Astrocyte (in vitro differentiated cells and primary cell): ENCODE results near the gene ACTN4. TPM values are rescaled to one million over a fixed set of nuclear protein-coding genes. Genes with fewer than 3 reads are reported as not detected.

Experiments
- DNase-seq: peaks from one replicate; pipeline ENCODE4 v3.0.0-alpha.2; 2010; ENCODE audit warnings: low read depth
- FAIRE-seq: peaks from 2 replicates; lab custom pipeline; 2011; peaks lifted over from hg19 to GRCh38; lab: Jason Lieb, UNC
- H2AFZ ChIP-seq: 2 replicates; pipeline ENCODE4 v1.6.0; 2012; ENCODE audit warnings: low read depth, low read length, inconsistent platforms
- H3K27ac ChIP-seq: 2 replicates; pipeline ENCODE4 v1.5.1; 2011; ENCODE audit warnings: low read depth, low read length, inconsistent platforms
- H3K27me3 ChIP-seq: 2 replicates; pipeline ENCODE4 v1.6.0; 2011; ENCODE audit warnings: low read length, inconsistent platforms; ENCODE audit not compliant: insufficient read depth
- H3K36me3 ChIP-seq: 2 replicates; pipeline ENCODE4 v1.5.1; 2011; ENCODE audit warnings: low read length, inconsistent platforms; ENCODE audit not compliant: insufficient read depth
- H3K4me1 ChIP-seq: 2 replicates; pipeline ENCODE4 v1.5.1; 2011; ENCODE audit warnings: low read length, inconsistent platforms; ENCODE audit not compliant: insufficient read depth
- H3K4me2 ChIP-seq: 2 replicates; pipeline ENCODE4 v1.6.0; 2012; ENCODE audit warnings: low read length, inconsistent platforms
- H3K4me3 ChIP-seq: 2 replicates; pipeline ENCODE4 v1.5.1; 2011; ENCODE audit warnings: low read depth, mild to moderate bottlenecking, low read length, inconsistent platforms; ENCODE audit not compliant: insufficient read depth
- H3K79me2 ChIP-seq: 2 replicates; pipeline ENCODE4 v1.6.0; 2012; ENCODE audit warnings: mild to moderate bottlenecking, low read length, inconsistent platforms; ENCODE audit not compliant: insufficient read depth
- H3K9ac ChIP-seq: 2 replicates; pipeline ENCODE4 v1.6.0; 2012; ENCODE audit warnings: mild to moderate bottlenecking, low read length, inconsistent platforms
- H3K9me3 ChIP-seq: 2 replicates; pipeline ENCODE4 v1.5.1; 2012; ENCODE audit warnings: low read depth, mild to moderate bottlenecking, low read length, inconsistent platforms; ENCODE audit not compliant: insufficient read depth
- H4K20me1 ChIP-seq: 2 replicates; pipeline ENCODE4 v1.6.0; 2012; ENCODE audit warnings: low read length, inconsistent platforms; ENCODE audit not compliant: insufficient read depth
- H3K27ac Mint-ChIP-seq: one replicate; pipeline ENCODE4 v1.8.0; 2021; ENCODE audit warnings: mild to moderate bottlenecking, mixed read lengths; ENCODE audit not compliant: unreplicated experiment
- H3K27me3 Mint-ChIP-seq: one replicate; pipeline ENCODE4 v1.8.0; 2021; ENCODE audit warnings: low read depth, mixed read lengths; ENCODE audit not compliant: unreplicated experiment
- H3K36me3 Mint-ChIP-seq: one replicate; pipeline ENCODE4 v1.8.0; 2021; ENCODE audit warnings: low read depth, mixed read lengths; ENCODE audit not compliant: unreplicated experiment
- H3K4me1 Mint-ChIP-seq: one replicate; pipeline ENCODE4 v1.8.0; 2021; ENCODE audit warnings: low read depth, mixed read lengths; ENCODE audit not compliant: unreplicated experiment
- H3K4me3 Mint-ChIP-seq: one replicate; pipeline ENCODE4 v1.8.0; 2021; ENCODE audit warnings: mild to moderate bottlenecking, moderate library complexity, mixed read lengths; ENCODE audit not compliant: unreplicated experiment
- H3K9me3 Mint-ChIP-seq: one replicate; pipeline ENCODE4 v1.8.0; 2021; ENCODE audit warnings: mild to moderate bottlenecking, mixed read lengths; ENCODE audit not compliant: unreplicated experiment
- CTCF ChIP-seq: IDR thresholded peaks from 2 replicates; pipeline ENCODE4 v1.5.1; 2011; ENCODE audit warnings: low read depth, mild to moderate bottlenecking, inconsistent platforms, low read length, moderate library complexity; ENCODE audit not compliant: insufficient read depth
- EZH2 ChIP-seq: IDR thresholded peaks from 2 replicates; pipeline ENCODE4 v1.6.1; 2012; ENCODE audit warnings: mild to moderate bottlenecking, low read length, inconsistent platforms; ENCODE audit not compliant: insufficient read depth
- total RNA-seq: library from RNA; stranded (reverse); gene quantifications from 2 replicates; pipeline ENCODE4 v1.2.1, GENCODE V29; 2021

The ACTN4 gene
- total RNA-seq, 1 donor from 2014 or later, result 879 TPM

- H3K27me3 ChIP-seq, result no peaks in the 10 kb centered on the region
- TF ChIP-seq EZH2, result no peak
- no peak for TF ChIP-seq CTCF
- Mint-ChIP-seq H3K4me3 (no peak overlapping the region), H3K36me3 (peaks cover 6% of the 10 kb centered on the region), H3K27me3 (no peaks in the 10 kb centered on the region), H3K27ac (peak overlapping the region; percentile 95), H3K9me3 (no peaks in the 10 kb centered on the region), H3K4me1 (peaks cover 59% of the 10 kb centered on the region)
- peaks cover 47% of the 10 kb centered on the region for H3K4me1 ChIP-seq
- peak overlapping the region; percentile 53 for H3K27ac ChIP-seq
- no peak overlapping the region for H3K4me3 ChIP-seq
- FAIRE-seq, result no peak
- H3K36me3 ChIP-seq, result peaks cover 12% of the 10 kb centered on the region
- H2AFZ ChIP-seq, result no peak overlapping the region
- H3K79me2 ChIP-seq, result peaks cover 92% of the 10 kb centered on the region
- peaks cover 42% of the 10 kb centered on the region for H4K20me1 ChIP-seq
- H3K4me2 ChIP-seq, result no peak overlapping the region
- H3K9ac ChIP-seq, result peak overlapping the region; percentile 21
- H3K9me3 ChIP-seq, result no peaks in the 10 kb centered on the region
- no peak for DNase-seq
These were observed 47.9 kb downstream of the ACTN4 start for GRCh38 chr19:38695317-38695683.

- Histone ChIP-seq H3K36me3 (peaks cover 19% of the 10 kb centered on the region), H3K9me3 (no peaks in the 10 kb centered on the region), H3K79me2 (peaks cover 93% of the 10 kb centered on the region), H3K4me1 (peaks cover 46% of the 10 kb centered on the region), H4K20me1 (peaks cover 50% of the 10 kb centered on the region), H3K27me3 (no peaks in the 10 kb centered on the region), H2AFZ (no peak overlapping the region), H3K27ac (peak overlapping the region; percentile 1), H3K4me2 (no peak overlapping the region), H3K9ac (no peak overlapping the region), H3K4me3 (no peak overlapping the region)
- peak overlapping the region; percentile 72 for H3K27ac Mint-ChIP-seq
- H3K4me1 Mint-ChIP-seq, result peaks cover 56% of the 10 kb centered on the region
- H3K9me3 Mint-ChIP-seq, result no peaks in the 10 kb centered on the region
- H3K27me3 Mint-ChIP-seq, result no peaks in the 10 kb centered on the region
- no peak for TF ChIP-seq CTCF
- no peak for TF ChIP-seq EZH2
- H3K4me3 Mint-ChIP-seq, result no peak overlapping the region
- H3K36me3 Mint-ChIP-seq, result peaks cover 8% of the 10 kb centered on the region
- DNase-seq (no peak), FAIRE-seq (no peak)
These were observed 48.6 kb downstream of the ACTN4 start for GRCh38 chr19:38695832-38696728.

GRCh38 chr19:38696729-38697055 is 49.2 kb downstream of the ACTN4 start:
- H4K20me1 ChIP-seq, result peaks cover 56% of the 10 kb centered on the region
- peaks cover 46% of the 10 kb centered on the region for H3K4me1 ChIP-seq
- H3K4me3 ChIP-seq, result no peak overlapping the region
- H3K4me2 ChIP-seq, result no peak overlapping the region
- DNase-seq, result no peak
- FAIRE-seq, result no peak
- no peak overlapping the region for H2AFZ ChIP-seq
- H3K36me3 ChIP-seq, result peaks cover 25% of the 10 kb centered on the region
- H3K27me3 ChIP-seq, result no peaks in the 10 kb centered on the region
- H3K27ac ChIP-seq, result peak overlapping the region; percentile 1
- H3K9ac ChIP-seq, result no peak overlapping the region
- Mint-ChIP-seq H3K27ac (no peak overlapping the region), H3K4me1 (peaks cover 56% of the 10 kb centered on the region), H3K9me3 (no peaks in the 10 kb centered on the region), H3K27me3 (no peaks in the 10 kb centered on the region), H3K4me3 (no peak overlapping the region), H3K36me3 (peaks cover 9% of the 10 kb centered on the region)
- H3K9me3 ChIP-seq, result no peaks in the 10 kb centered on the region
- H3K79me2 ChIP-seq, result peaks cover 96% of the 10 kb centered on the region
- TF ChIP-seq CTCF, result no peak
- TF ChIP-seq EZH2, result no peak
